SW480 (cell line): ENCODE results near the gene ADAMTS13.
"Not testable (repeated sequence)": the region's sequence is repeated elsewhere in the genome, so short reads cannot be mapped to it uniquely, and the experiment has no call there.

Source experiments
- DNase-seq: peaks from one replicate; pipeline ENCODE4 v3.0.0-alpha.2; 2016; ENCODE audit warnings: low spot score

ADAMTS13 gene

GRCh38 chr9:133425049-133425632 is 3.0 kb downstream of the ADAMTS13 start:
- no peak for DNase-seq

GRCh38 chr9:133426011-133426410 is 3.8 kb downstream of the ADAMTS13 start:
- DNase-seq = no peak

DNA sequence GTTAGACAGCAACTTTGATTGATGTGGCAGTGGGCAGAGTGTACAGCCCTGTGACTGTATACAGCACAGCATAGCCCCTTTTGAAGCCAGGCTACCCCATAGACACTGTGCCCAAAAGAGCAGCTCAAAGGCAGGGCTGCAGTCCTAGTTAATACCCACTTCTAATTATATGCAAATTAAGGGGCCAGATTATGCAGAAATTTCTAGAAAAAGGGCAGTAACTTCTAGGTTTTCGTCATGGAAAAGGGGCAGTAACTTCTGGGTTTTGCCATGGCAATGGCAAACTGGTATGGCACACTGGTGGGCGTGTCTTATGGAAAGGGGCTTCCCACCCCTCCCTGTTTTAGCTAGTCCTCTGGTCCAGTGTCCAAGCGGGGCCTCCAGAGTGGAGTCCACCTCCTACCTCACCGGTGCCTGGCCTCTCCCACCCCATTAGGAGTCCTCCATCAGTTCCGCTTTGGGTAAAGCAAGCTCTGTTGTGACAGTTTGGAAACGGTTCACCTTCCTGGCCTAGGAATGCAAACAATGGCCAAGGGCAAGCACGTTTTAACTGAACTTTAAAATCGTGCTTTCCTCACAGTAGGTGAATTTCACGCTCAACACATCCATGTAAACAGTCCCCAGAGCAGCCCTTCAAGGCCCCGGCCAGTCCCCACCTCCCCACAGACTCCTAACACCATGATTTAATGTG is 5.6 kb downstream of the ADAMTS13 start:
- no peak for DNase-seq

- peak; percentile 52 for DNase-seq
Observed at GRCh38 chr9:133428617-133429101, 6.5 kb downstream of the ADAMTS13 start.

- DNase-seq = no peak
Observed at GRCh38 chr9:133429214-133429613, 7.0 kb downstream of the ADAMTS13 start.

DNA sequence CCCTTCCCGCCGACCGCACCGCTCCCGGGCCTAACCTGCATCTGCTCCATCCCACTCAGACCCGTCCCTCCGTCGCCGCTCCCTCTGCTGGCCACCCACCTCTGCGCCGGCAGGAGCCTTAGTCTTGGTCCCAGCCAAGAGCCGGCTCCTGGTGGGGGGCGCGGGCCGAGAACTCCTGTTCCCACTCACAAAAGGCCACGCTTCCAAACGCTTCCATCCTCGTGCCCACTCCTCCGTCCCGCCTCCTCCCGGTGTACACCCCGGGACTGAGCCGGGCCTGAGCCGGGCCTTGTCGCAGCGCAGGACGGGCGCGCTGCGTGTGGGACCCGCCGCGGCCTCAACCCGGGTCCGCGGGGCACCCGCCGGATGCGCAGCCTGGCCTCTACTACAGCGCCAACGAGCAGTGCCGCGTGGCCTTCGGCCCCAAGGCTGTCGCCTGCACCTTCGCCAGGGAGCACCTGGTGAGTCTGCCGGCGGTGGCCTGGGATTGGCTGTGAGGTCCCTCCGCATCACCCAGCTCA is 7.5 kb downstream of the ADAMTS13 start:
- no peak for DNase-seq

- no peak for DNase-seq
Observed at GRCh38 chr9:133430244-133430643, 8.1 kb downstream of the ADAMTS13 start.

GRCh38 chr9:133433351-133433843 is 11.2 kb downstream of the ADAMTS13 start:
- no peak for DNase-seq

DNA sequence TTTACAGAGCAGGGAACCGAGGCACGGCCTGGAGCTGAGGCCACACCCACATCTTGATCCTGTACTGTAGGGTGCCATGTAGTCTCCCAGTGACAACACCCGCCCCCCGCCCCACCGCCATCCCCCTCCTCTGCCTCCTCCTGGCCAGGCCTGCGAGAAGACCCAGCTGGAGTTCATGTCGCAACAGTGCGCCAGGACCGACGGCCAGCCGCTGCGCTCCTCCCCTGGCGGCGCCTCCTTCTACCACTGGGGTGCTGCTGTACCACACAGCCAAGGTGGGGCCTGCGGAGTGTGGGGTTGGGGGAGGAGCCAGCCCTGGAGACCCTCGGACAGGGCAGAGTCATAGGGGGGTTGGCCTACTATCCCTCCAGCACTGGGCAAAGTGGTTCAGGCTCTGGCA is 14.5 kb downstream of the ADAMTS13 start:
- DNase-seq = no peak

- DNase-seq = no peak
Observed at GRCh38 chr9:133437753-133438531, 15.8 kb downstream of the ADAMTS13 start.

- no peak for DNase-seq
Observed at GRCh38 chr9:133439337-133439736, 17.2 kb downstream of the ADAMTS13 start.

GRCh38 chr9:133440874-133441273 is 18.7 kb downstream of the ADAMTS13 start:
- no peak for DNase-seq

DNA sequence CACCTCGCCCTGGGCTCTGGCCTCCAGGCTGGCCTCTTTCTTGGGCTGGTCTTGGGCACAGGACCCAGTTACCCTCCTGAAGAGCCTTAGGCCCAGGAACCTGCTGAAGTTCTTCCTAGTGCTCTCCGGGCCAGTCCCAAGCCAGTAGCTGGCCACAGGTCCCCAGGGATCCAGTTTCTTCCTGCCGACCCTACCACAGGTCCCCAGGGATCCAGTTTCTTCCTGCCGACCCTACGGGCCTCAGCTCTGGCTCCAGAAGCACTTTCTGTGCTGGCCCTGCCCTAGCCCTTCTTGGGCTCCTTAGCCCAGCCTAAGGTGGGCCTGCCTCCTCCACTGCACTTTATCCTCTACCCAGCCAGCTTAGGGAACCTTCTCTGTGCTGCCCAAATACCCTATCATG is 19.4 kb downstream of the ADAMTS13 start:
- no peak for DNase-seq

DNA sequence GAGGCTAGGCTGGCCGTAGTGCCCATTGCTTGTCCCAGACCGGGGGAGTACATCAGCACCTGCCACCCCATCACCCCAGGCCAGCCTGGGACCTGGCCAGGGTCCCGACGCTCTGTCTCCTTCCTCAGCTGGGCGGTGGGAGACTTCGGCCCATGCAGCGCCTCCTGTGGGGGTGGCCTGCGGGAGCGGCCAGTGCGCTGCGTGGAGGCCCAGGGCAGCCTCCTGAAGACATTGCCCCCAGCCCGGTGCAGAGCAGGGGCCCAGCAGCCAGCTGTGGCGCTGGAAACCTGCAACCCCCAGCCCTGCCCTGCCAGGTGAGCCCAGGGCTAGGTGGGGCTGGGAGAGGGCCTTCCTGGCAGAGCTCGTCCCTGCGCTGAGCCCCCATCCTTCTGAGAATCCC is 21.1 kb downstream of the ADAMTS13 start:
- DNase-seq = no peak

GRCh38 chr9:133443982-133444381 is 21.8 kb downstream of the ADAMTS13 start:
- no peak for DNase-seq

DNA sequence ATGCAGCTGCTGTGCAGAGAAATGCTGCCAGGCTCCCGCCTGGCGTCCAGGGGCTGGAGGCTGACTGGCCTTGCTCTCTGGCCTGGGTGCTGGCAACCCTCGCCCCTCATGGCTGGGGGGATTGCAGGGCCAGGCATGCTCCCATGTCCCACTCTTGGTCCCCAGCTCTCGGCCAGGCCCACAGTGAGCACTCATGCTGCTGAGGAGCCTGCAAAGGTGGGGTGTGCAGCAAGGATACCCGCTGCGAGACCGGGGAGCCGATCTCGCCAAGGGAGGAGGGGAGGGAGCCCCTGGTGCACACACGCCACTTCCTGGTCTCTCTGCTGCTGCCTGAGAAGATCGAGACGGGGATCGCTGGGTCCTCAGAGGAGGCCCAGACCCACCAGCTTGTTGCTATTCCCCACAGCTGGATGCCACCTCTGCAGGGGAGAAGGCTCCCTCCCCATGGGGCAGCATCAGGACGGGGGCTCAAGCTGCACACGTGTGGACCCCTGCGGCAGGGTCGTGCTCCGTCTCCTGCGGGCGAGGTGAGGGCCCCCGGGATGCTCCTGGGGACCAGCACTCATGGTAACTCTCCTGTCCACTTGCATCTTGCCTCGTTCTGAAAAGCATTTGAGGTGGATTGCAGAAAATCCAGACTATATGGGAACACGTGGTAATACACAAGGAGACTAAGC is 23.3 kb downstream of the ADAMTS13 start:
- DNase-seq = no peak

GRCh38 chr9:133448487-133448972 is 26.4 kb downstream of the ADAMTS13 start:
- DNase-seq = no peak

DNA sequence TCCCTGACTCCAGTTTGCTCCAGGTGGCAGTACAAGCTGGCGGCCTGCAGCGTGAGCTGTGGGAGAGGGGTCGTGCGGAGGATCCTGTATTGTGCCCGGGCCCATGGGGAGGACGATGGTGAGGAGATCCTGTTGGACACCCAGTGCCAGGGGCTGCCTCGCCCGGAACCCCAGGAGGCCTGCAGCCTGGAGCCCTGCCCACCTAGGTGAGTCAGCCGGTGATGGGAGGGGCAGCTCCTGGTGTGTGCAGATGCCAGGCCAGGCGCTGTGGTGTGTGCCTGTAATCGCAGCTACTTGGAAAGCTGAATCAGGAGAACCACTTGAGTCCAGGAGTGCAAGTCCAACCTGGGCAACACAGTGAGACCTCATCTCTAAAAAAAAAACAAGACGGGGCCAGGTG is 27.6 kb downstream of the ADAMTS13 start:
- DNase-seq = peak; percentile 80

DNA sequence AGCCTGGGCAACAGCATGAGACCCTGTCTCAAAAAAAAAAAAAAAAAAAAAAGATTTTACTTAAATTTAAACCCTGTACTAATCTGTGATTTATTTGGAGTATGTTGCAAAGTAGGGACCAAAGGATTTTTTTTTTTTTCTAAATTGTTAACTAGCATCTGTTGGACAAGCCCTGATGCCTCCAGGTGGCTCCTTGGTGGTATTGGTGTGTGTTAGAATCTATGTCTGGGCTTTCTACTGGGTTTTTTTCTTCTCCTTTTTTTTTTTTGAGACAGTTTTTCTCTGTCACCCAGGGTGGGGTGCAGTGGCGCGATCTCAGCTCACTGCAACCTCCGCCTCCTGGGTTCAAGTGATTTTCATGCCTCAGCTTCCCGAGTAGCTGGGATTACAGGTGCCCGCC is 29.7 kb downstream of the ADAMTS13 start:
- DNase-seq = not testable (repeated sequence)

DNA sequence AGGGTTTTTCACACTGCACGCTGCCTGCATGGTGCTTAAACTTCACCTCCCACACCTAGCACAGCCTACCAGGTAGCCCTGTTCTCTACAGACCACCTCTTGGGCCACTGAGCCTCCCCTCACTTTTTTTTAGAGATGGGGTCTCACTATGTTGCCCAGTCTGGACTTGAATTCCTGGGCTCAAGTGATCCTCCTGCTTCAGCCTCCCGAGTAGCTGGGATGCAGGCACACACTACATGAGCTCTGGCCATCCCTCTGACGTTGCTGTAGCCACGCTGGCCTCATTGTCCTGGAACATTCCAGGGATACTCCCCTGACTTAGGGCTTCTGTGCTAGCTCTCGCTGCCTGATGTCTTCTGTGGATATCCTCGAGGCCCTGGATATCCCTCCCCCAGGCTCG is 30.4 kb downstream of the ADAMTS13 start:
- DNase-seq = no peak

GRCh38 chr9:133453651-133454050 is 31.5 kb downstream of the ADAMTS13 start:
- no peak for DNase-seq

GRCh38 chr9:133454325-133454724 is 32.2 kb downstream of the ADAMTS13 start:
- DNase-seq = no peak
